ENCODE measurements around the gene KIF2C. TPM values are rescaled to one million over a fixed set of nuclear protein-coding genes. Genes with fewer than 3 reads are reported as not detected.
"Not testable (repeated sequence)": the region's sequence is repeated elsewhere in the genome, so short reads cannot be mapped to it uniquely, and the experiment has no call there.

KIF2C gene
- total RNA-seq, 1 donor from 2014 or later, result 1.6 TPM

GRCh38 chr1:44810101-44810761 lies 70.6 kb downstream of the KIF2C start:
- Histone ChIP-seq H3K27ac (replicated peaks) (peak overlapping the region; percentile 100), H3K4me1 (peaks cover 93% of the 10 kb centered on the region), H3K4me3 (peak overlapping the region; percentile 61), H3K27me3 (ENCODE audit: low read depth) (no peaks in the 10 kb centered on the region), H3K9me3 (replicated peaks) (no peaks in the 10 kb centered on the region), H3K36me3 (peaks cover 15% of the 10 kb centered on the region)
- intact Hi-C loops (cut with micrococcal nuclease), result no loop called here
- peak; percentile 63 for DNase-seq
- TF ChIP-seq CTCF (IDR thresholded peaks at IDR 0.05; ENCODE audit: borderline replicate concordance), result no peak

- DNase-seq; H3K9me3 ChIP-seq (replicated peaks); H3K27me3 ChIP-seq (ENCODE audit: low read depth); intact Hi-C loops (cut with micrococcal nuclease): not testable (repeated sequence)
- Histone ChIP-seq H3K4me3 (peak overlapping the region; percentile 61), H3K36me3 (peaks cover 10% of the 10 kb centered on the region), H3K4me1 (peaks cover 88% of the 10 kb centered on the region), H3K27ac (replicated peaks) (peak overlapping the region; percentile 100)
Observed at GRCh38 chr1:44810762-44811105, 71.1 kb downstream of the KIF2C start.

GRCh38 chr1:44811234-44811633 lies 71.6 kb downstream of the KIF2C start:
- peaks cover 5% of the 10 kb centered on the region for H3K36me3 ChIP-seq
- H3K9me3 ChIP-seq (replicated peaks), result no peaks in the 10 kb centered on the region
- H3K4me1 ChIP-seq, result peaks cover 83% of the 10 kb centered on the region
- H3K27ac ChIP-seq (replicated peaks), result peak overlapping the region; percentile 100
- no peak overlapping the region for H3K4me3 ChIP-seq
- TF ChIP-seq CTCF (IDR thresholded peaks at IDR 0.05; ENCODE audit: borderline replicate concordance), result no peak
- DNase-seq, result peak; percentile 5
- H3K27me3 ChIP-seq (ENCODE audit: low read depth), result no peaks in the 10 kb centered on the region
- intact Hi-C loops (cut with micrococcal nuclease), result no loop called here

- intact Hi-C loops (cut with micrococcal nuclease), result no loop called here
- Histone ChIP-seq H3K4me1 (peaks cover 65% of the 10 kb centered on the region), H3K27me3 (ENCODE audit: low read depth) (no peaks in the 10 kb centered on the region)
Observed at GRCh38 chr1:44812822-44813543, 73.3 kb downstream of the KIF2C start.

GRCh38 chr1:44815926-44816325 lies 76.3 kb downstream of the KIF2C start:
- H3K27me3 ChIP-seq (ENCODE audit: low read depth); intact Hi-C loops (cut with micrococcal nuclease); H3K36me3 ChIP-seq; H3K27ac ChIP-seq (replicated peaks); H3K4me3 ChIP-seq; H3K9me3 ChIP-seq (replicated peaks): not testable (repeated sequence)
- DNase-seq, result peak; percentile 7
- peaks cover 55% of the 10 kb centered on the region for H3K4me1 ChIP-seq

More at GRCh38 chr1:44812822-44813543, 73.3 kb downstream of the KIF2C start:
- Histone ChIP-seq H3K9me3 (replicated peaks) (no peaks in the 10 kb centered on the region), H3K4me3 (peak overlapping the region; percentile 72), H3K27ac (replicated peaks) (peak overlapping the region; percentile 92), H3K36me3 (no peaks in the 10 kb centered on the region)
- peak; percentile 34 for DNase-seq
- TF ChIP-seq CTCF (IDR thresholded peaks at IDR 0.05; ENCODE audit: borderline replicate concordance), result no peak

GRCh38 chr1:44817307-44817706 lies 77.7 kb downstream of the KIF2C start:
- Histone ChIP-seq H3K27ac (replicated peaks) (no peak overlapping the region), H3K4me3 (no peak overlapping the region), H3K4me1 (peaks cover 47% of the 10 kb centered on the region), H3K9me3 (replicated peaks) (no peaks in the 10 kb centered on the region), H3K36me3 (no peaks in the 10 kb centered on the region), H3K27me3 (ENCODE audit: low read depth) (no peaks in the 10 kb centered on the region)
- intact Hi-C loops (cut with micrococcal nuclease), result no loop called here
- DNase-seq, result no peak
- TF ChIP-seq CTCF (IDR thresholded peaks at IDR 0.05; ENCODE audit: borderline replicate concordance), result no peak

Other genes with a start within 250 kb of the KIF2C start
- 11.5 TPM for gene TMEM53, start 65.4 kb upstream of the KIF2C start, total RNA-seq
- 1.1 TPM for gene ARMH1, start 65.1 kb upstream of the KIF2C start, total RNA-seq
- gene RNU5D-1, start 8.7 kb upstream of the KIF2C start, total RNA-seq, result not detected
- 717 TPM for gene RPS8, start 35.7 kb downstream of the KIF2C start, total RNA-seq
- gene BEST4, start 48.3 kb downstream of the KIF2C start, total RNA-seq, result 0.11 TPM
- gene PLK3, start 60.5 kb downstream of the KIF2C start, total RNA-seq, result 5.4 TPM
- gene DYNLT4, start 67.5 kb downstream of the KIF2C start, total RNA-seq, result 1.9 TPM
- gene BTBD19, start 68.7 kb downstream of the KIF2C start, total RNA-seq, result 3.5 TPM
- gene PTCH2, start 103.4 kb downstream of the KIF2C start, total RNA-seq, result 0.25 TPM
- 42.1 TPM for gene EIF2B3, start 246.8 kb downstream of the KIF2C start, total RNA-seq

All from left ventricle myocardium inferior (tissue), 1 donor.